LoVo (cell line): ENCODE data around the gene GJB1.

Experiments
- DNase-seq: peaks from one replicate; pipeline ENCODE4 v3.0.0-alpha.2; 2016; ENCODE audit warnings: low spot score

GJB1 gene

GRCh38 chrX:71215338-71215912 lies 7.6 kb upstream of the GJB1 start:
- no peak for DNase-seq

- no peak for DNase-seq
Observed at GRCh38 chrX:71216485-71216884, 6.5 kb upstream of the GJB1 start.

- DNase-seq: no peak
Observed at GRCh38 chrX:71217298-71217697, 5.7 kb upstream of the GJB1 start.

- no peak for DNase-seq
Observed at GRCh38 chrX:71221145-71221544, 1.9 kb upstream of the GJB1 start.

- DNase-seq: no peak
Observed at GRCh38 chrX:71224098-71224708, 1.2 kb downstream of the GJB1 start.

- DNase-seq: no peak
Observed at GRCh38 chrX:71225009-71225408, 2.0 kb downstream of the GJB1 start.

GRCh38 chrX:71225676-71226075 lies 2.7 kb downstream of the GJB1 start:
- no peak for DNase-seq

GRCh38 chrX:71227370-71228062 lies 4.5 kb downstream of the GJB1 start:
- DNase-seq: no peak

GRCh38 chrX:71228063-71228642 lies 5.1 kb downstream of the GJB1 start:
- DNase-seq: no peak

- no peak for DNase-seq
Observed at GRCh38 chrX:71235482-71235881, 12.5 kb downstream of the GJB1 start.

GRCh38 chrX:71236836-71237235 lies 13.8 kb downstream of the GJB1 start:
- DNase-seq: no peak

GRCh38 chrX:71239781-71240180 lies 16.8 kb downstream of the GJB1 start:
- no peak for DNase-seq

- no peak for DNase-seq
Observed at GRCh38 chrX:71241301-71241700, 18.3 kb downstream of the GJB1 start.

- no peak for DNase-seq
Observed at GRCh38 chrX:71244359-71245128, 21.5 kb downstream of the GJB1 start.

- no peak for DNase-seq
Observed at GRCh38 chrX:71245159-71245558, 22.1 kb downstream of the GJB1 start.

GRCh38 chrX:71250841-71251240 lies 27.8 kb downstream of the GJB1 start:
- no peak for DNase-seq

GRCh38 chrX:71251466-71251973 lies 28.5 kb downstream of the GJB1 start:
- DNase-seq: no peak

- no peak for DNase-seq
Observed at GRCh38 chrX:71252221-71252620, 29.2 kb downstream of the GJB1 start.

- DNase-seq: peak; percentile 23
Observed at GRCh38 chrX:71253253-71254091, 30.4 kb downstream of the GJB1 start.

GRCh38 chrX:71254092-71254963 lies 31.3 kb downstream of the GJB1 start, which contains the start of gene ZMYM3:
TSS of gene ZMYM3 (minus strand) at chrX:71254140. CDS start at chrX:71253255, 885 bp downstream.
- DNase-seq: peak; percentile 76
